Measurements from ENCODE around the gene WNT9A. TPM values are rescaled to one million over a fixed set of nuclear protein-coding genes. Genes with fewer than 3 reads are reported as not detected.

The WNT9A gene
- total RNA-seq, 1 donor from 2014 or later: 0.25 TPM

- intact Hi-C loops (cut with micrococcal nuclease): no loop called here
Measured at GRCh38 chr1:227898502-227899140, 49.1 kb downstream of the WNT9A start.

- intact Hi-C loops (cut with micrococcal nuclease): no loop called here
Measured at GRCh38 chr1:227897704-227898438, 49.9 kb downstream of the WNT9A start.

GRCh38 chr1:227896710-227897655 is 50.7 kb downstream of the WNT9A start:
- intact Hi-C loops (cut with micrococcal nuclease): no loop called here

- intact Hi-C loops (cut with micrococcal nuclease): no loop called here
Measured at GRCh38 chr1:227895828-227896685, 51.7 kb downstream of the WNT9A start.

GRCh38 chr1:227894831-227895451 is 52.8 kb downstream of the WNT9A start:
- intact Hi-C loops (cut with micrococcal nuclease): no loop called here

- intact Hi-C loops (cut with micrococcal nuclease): no loop called here
Measured at GRCh38 chr1:227893949-227894721, 53.6 kb downstream of the WNT9A start.

DNA sequence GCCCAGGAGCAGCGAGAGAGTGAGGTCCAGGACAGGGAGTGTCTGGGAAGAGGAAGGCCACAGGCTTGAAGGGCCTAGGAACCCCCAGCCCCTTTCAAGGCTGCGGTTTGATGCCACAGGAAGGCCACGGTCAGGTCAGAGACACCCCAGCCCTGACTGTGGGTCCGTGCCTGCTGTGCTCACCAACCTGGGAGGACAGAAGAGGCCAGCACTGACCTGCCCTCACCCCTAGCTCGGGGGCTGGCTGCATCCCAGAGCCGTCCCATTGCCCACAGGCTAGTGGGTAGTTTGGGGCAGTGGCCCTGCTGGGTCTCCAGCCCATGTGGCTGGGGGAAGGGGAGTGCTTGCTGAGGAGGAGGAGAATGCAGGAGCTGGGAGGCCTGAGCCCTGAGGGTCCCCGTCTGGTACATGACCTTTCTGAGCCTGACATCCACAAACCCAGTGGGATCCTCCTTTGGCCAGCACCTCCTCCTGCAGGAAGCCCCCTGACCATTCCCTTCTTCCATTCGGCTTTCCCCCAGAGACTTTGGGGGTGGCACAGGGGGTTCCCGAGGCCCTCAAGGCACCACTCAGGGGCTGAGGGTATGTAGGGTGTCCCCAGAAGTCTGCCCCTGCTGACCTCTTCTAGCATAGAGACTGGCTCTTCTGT is 54.3 kb downstream of the WNT9A start:
- intact Hi-C loops (cut with micrococcal nuclease): no loop called here

DNA sequence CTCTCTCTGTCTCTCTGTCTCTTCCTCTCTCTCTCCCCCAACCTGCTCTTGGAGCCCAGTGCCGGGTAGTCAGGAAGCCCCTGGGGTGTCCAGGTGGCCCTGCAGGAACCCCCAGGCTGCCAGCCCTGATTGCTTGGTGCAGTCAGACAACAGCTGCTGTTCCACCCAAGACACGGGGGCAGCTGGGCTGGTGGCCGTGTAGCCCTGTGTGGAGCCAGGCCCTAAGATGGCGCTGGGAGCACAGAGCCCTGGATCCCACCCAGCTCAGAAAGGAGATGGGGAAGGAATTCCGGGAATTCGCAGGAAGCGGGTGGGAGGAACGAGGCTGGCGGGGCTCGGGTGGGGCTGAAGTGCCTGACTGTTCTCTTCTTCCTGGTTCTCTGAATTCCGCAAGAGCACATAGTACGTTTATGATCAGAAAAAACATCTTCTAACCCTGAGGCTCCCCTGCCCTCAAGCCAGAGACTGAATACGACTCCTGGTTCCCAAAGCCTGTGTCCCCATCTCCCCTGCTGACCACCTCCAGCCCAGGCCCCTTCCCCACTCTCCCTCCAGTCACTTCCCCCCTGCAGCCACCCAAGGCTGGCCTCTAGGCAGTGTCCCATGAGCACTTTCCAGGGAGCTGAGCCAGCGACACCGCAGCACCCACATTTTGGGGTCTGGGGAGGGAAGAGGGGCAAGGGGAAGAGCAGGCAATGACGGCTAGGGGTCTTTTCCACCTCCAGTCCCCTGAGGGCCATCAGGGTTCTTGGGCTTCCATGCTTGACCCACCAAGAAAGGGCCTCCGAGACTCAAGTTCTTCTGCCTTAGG is 55.0 kb downstream of the WNT9A start:
- intact Hi-C loops (cut with micrococcal nuclease): no loop called here

- intact Hi-C loops (cut with micrococcal nuclease): no loop called here
Measured at GRCh38 chr1:227891955-227892488, 55.7 kb downstream of the WNT9A start.

DNA sequence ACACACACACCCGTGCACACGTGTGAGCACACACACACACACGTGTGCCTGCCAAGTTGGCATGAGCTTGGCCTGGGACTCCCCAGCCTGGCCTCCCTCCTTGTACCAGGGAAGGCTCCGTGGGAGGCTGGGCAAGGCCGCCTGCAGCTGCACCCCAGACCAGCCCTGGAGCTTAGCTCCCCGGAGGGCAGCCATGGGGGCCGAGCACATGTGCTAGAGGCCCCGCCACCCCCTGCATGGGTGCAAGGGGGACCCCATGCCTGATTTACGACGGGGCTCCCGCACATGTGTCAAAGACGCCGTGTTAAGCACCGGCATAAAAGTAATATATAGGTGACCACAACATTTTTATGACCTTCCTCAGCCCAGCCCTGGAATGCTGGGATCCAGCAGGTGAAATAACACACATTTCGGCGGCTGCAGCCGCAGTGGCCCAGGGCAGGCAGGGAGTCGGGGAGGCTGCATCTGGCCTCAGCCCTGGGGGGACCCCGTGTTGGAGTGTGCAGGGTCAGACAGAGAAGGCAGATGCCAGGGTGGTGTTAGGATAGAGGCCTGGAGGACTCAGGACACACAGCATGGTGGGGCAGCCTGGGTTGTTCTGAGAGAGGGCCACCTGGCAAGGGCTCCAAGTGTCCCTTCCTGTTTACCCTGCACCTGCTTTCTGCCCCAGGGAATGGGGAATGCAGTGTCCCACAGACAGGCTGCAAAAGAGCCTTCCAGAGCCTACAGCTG is 56.3 kb downstream of the WNT9A start:
- intact Hi-C loops (cut with micrococcal nuclease): no loop called here

GRCh38 chr1:227890451-227891222 is 57.1 kb downstream of the WNT9A start:
- intact Hi-C loops (cut with micrococcal nuclease): no loop called here

- intact Hi-C loops (cut with micrococcal nuclease): loop anchor here (10.0 kb wide), 1 partner anchor 125 kb away; no protein-coding TSS in a partner anchor
Measured at GRCh38 chr1:227889863-227890405, 57.8 kb downstream of the WNT9A start.

- intact Hi-C loops (cut with micrococcal nuclease): loop anchor here (10.0 kb wide), 1 partner anchor 124 kb away; no protein-coding TSS in a partner anchor
Measured at GRCh38 chr1:227889047-227889862, 58.5 kb downstream of the WNT9A start.

GRCh38 chr1:227888404-227889046 is 59.2 kb downstream of the WNT9A start:
- intact Hi-C loops (cut with micrococcal nuclease): loop anchor here (10.0 kb wide), 1 partner anchor 124 kb away; no protein-coding TSS in a partner anchor
